Erythroblast (primary cell): ENCODE data around the gene DLGAP5.

Experiments
- GATA1 ChIP-seq: IDR thresholded peaks from 2 replicates; pipeline ENCODE4 v1.6.1; 2011; ENCODE audit warnings: low read depth, mild to moderate bottlenecking, control low read depth, low read length, moderate library complexity
- POLR2A ChIP-seq: IDR thresholded peaks from 2 replicates; pipeline ENCODE4 v1.6.1; 2011; ENCODE audit warnings: mild to moderate bottlenecking, low read length

DNA sequence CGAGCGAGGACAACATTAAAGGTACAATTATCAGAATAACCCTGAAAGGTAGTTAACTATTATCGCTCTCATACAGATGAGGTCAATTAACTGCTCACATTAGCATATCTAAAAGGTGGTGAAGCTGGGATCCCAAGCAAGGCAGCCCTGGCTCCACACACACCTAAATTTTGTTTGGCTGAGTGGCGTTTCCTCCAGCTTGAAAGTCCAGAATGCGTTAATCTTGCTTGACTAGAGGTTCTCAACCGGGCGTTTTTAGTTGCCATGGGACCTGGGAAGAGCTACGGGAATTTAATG, 531 bp downstream of the DLGAP5 start:
- TF ChIP-seq POLR2A (no peak), GATA1 (no peak)
